ENCODE measurements around the gene AXIN1.
"Not testable (repeated sequence)": the region's sequence is repeated elsewhere in the genome, so short reads cannot be mapped to it uniquely, and the experiment has no call there.

Gene AXIN1

DNA sequence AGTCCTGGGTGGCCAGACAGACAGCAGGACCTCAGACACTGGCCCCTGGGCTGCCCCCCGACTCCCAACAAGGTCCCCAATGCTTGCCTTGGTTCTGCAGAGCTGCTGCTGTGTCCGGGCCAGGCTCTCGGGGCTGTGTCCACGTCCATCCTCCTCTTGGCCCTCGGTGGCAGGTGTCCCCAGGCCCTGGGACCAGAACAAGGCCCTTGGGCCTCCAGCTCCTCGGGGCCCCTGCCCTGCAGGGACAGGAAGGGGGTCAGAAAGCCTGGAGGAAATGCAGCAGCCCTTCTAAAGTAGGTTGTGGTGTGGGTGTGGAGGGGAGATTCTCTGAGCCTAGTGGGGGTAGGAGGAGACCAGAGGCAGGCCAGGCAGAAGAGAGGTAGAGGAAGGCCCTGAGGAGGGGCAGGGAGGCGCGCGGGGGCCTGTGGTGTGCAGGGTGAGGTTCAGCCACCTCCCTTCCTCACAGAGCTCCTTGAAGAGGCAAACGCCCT, 2.5 kb upstream of the AXIN1 start:
- no peak overlapping the region for H3K4me3 ChIP-seq (ENCODE audit: low read length)
- no peak for DNase-seq (ENCODE audit: low read depth)
- TF ChIP-seq CTCF (conservative IDR thresholded peaks at IDR 0.05; ENCODE audit: low read depth, low read length) = no peak

DNA sequence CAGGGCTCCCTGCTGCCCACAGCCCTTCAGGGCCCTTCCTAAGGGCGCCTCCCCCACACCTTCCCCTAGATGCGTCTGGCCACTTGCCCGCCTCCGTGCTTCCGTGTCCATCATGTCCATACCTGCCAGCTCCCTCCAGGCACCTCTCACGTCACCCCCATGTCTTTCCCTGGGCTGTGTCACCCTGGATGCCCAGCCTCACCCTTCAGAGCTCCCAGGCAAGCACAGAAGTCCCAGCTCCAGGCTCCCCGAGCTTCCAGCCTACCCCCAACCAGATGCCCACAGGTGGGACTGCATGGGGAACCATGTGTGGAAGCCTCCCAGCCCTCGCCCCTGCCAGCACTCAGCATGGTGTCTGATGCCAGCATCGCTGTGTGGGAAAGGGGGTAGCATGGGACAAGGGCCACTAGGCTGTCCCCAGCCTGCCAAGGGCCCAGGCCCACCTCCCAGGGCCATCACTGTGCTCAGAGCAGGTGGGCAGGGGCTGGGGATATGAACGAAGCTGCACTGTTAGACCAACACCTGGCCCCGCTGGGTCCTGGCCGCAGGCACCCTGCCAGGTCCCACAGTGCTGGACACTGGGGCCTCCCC, 1.9 kb upstream of the AXIN1 start:
- no peak for DNase-seq (ENCODE audit: low read depth)
- no peak for TF ChIP-seq CTCF (conservative IDR thresholded peaks at IDR 0.05; ENCODE audit: low read depth, low read length)
- H3K4me3 ChIP-seq (ENCODE audit: low read length) = no peak overlapping the region

- TF ChIP-seq CTCF (conservative IDR thresholded peaks at IDR 0.05; ENCODE audit: low read depth, low read length) = no peak
- peak overlapping the region; percentile 42 for H3K4me3 ChIP-seq (ENCODE audit: low read length)
- DNase-seq (ENCODE audit: low read depth) = no peak
Measured at GRCh38 chr16:353404-354290, 1.1 kb upstream of the AXIN1 start.

- H3K4me3 ChIP-seq (ENCODE audit: low read length) = peak overlapping the region; percentile 64
- no peak for DNase-seq (ENCODE audit: low read depth)
- TF ChIP-seq CTCF (conservative IDR thresholded peaks at IDR 0.05; ENCODE audit: low read depth, low read length) = no peak
Measured at GRCh38 chr16:351804-352520, 561 bp downstream of the AXIN1 start.

DNA sequence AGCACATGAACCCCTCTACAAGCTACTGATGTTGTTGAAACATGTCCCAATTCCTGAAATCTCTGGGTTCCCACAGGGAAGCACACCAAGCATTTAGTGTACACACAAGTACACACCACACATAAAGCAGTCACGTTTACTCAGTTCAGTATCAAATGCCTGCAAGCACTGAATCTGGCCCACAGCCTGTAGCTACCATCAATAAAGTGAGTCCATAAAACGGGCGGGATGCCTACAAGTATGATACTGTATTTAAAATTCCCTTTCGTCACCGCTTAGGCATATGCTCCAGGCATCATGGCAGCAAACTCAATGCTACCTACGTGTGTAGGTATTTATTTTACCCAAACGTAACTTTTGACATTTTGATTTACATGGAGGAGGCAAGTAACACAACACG, 2.3 kb downstream of the AXIN1 start:
- no peak overlapping the region for H3K4me3 ChIP-seq (ENCODE audit: low read length)
- no peak for DNase-seq (ENCODE audit: low read depth)
- no peak for TF ChIP-seq CTCF (conservative IDR thresholded peaks at IDR 0.05; ENCODE audit: low read depth, low read length)

DNA sequence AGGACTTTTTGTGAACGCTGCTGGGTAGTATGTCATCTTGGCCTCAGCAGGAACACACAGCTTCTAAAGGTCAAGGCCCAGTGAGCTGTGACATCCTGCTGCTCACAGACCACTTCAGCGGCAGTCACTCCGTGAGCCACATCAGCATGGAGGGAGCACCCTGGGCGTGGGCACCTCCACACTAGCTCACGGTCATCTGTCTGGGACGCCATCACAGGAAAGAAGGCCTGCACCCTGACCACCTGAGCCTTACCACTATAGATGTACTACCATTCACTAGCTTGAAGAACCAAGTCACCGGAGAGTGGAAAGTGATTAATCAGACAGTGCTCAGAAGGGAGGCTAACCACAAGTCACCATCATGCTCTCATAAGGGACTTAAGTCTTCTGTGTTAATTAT, 3.3 kb downstream of the AXIN1 start:
- no peak for DNase-seq (ENCODE audit: low read depth)
- TF ChIP-seq CTCF (conservative IDR thresholded peaks at IDR 0.05; ENCODE audit: low read depth, low read length) = no peak
- no peak overlapping the region for H3K4me3 ChIP-seq (ENCODE audit: low read length)

DNA sequence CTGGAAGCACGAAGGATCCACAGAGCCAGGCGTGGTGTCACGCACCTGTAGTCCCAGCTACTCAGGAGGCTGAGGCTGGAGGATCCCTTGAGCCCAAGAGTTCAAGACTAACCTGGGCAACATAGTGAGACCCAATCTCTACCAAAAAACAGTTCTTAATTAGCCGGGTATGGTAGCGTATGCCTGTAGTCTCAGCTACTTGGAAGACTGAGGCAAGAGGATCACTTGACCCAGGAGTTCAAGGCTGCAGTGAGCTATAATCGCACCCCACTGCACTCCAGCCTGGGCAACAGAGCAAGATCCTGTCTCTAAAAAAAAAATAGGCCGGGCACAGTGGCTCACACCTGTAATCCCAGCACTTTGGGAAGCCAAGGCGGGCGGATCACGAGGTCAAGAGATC, 4.0 kb downstream of the AXIN1 start:
- H3K4me3 ChIP-seq (ENCODE audit: low read length); DNase-seq (ENCODE audit: low read depth): not testable (repeated sequence)

Data from retinal pigment epithelial cell (primary cell).